Stimulated activated naive CD8-positive, alpha-beta T cell treated with anti-CD3 and anti-CD28 coated beads, Interleukin-15, amount 100 ng/mL, for 72 hours (primary cell): Measurements from ENCODE around the gene HES1.

ENCODE experiments used
- ATAC-seq: fragments of 150-1000 bp; cut with Tn5 transposase; 2 replicates; pipeline ENCODE4 v1.10.0; 2021; ENCODE audit warnings: mild to moderate bottlenecking, moderate library complexity
- DNase-seq, 2 donors: peaks; one replicate each; pipeline ENCODE4 v3.0.0; 2021 to 2022
- H3K27ac Mint-ChIP-seq, 2 donors: one replicate each; pipeline ENCODE4 v1.8.0; 2022; ENCODE audit warnings: mild to moderate bottlenecking in 2 of 2, mixed read lengths in 2 of 2, moderate library complexity in 2 of 2
- H3K27me3 Mint-ChIP-seq: one replicate; pipeline ENCODE4 v1.8.0; 2022; ENCODE audit warnings: mixed read lengths
- H3K4me1 Mint-ChIP-seq: one replicate; pipeline ENCODE4 v1.8.0; 2022; ENCODE audit warnings: mild to moderate bottlenecking, mixed read lengths
- H3K4me3 Mint-ChIP-seq, 2 donors: one replicate each; pipeline ENCODE4 v1.8.0; 2022; ENCODE audit warnings: mild to moderate bottlenecking in 2 of 2, mixed read lengths in 2 of 2, moderate library complexity in 1 of 2
- H3K9me3 Mint-ChIP-seq, 2 donors: one replicate each; pipeline ENCODE4 v1.8.0; 2022; ENCODE audit warnings: mixed read lengths in 2 of 2

HES1 gene

GRCh38 chr3:194130807-194131589 is 5.0 kb upstream of the HES1 start:
- Mint-ChIP-seq H3K9me3 (no peaks in the 10 kb centered on the region), H3K27me3 (peaks cover 77% of the 10 kb centered on the region), H3K4me1 (peaks cover 38% of the 10 kb centered on the region), H3K4me3 (no peak overlapping the region), H3K27ac (no peak overlapping the region)
- DNase-seq (no peak), ATAC-seq (no peak)

GRCh38 chr3:194132465-194133286 is 3.3 kb upstream of the HES1 start:
- Mint-ChIP-seq H3K27me3 (peaks cover 80% of the 10 kb centered on the region), H3K9me3 (no peaks in the 10 kb centered on the region), H3K27ac (no peak overlapping the region), H3K4me3 (no peak overlapping the region), H3K4me1 (peaks cover 54% of the 10 kb centered on the region)
- DNase-seq (no peak), ATAC-seq (no peak)

DNA sequence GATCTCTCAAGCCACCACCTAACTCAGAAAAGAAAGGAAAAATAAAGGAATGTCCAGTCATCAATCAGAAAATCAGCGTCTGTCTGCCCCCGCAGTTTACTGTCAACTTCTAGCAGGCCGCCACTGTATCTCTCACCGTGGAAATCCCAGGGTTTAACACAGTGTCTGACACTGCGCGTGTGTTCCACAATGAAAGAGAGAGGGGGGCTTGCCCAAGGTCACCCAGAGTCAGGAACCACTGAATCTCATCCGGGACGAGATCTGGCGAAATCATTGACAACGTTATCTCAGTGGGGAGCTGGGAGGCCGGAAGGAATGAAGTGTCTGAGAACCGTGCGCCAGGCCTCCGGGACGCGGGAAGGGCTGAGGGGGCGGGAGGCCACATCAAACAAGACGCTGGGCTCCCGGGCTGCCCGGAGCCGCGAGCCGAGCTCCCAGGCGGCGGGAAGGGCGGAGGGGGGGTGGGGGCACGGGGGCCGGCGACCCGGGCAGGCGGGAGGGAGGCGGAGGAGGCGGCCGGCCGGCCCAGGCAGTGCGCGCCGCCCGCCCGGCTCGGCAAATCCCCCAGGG is 2.2 kb upstream of the HES1 start:
- DNase-seq (peak; percentile 37 to 41), ATAC-seq (peak; percentile 16)
- H3K4me1 Mint-ChIP-seq, result peaks cover 58% of the 10 kb centered on the region
- no peak overlapping the region for H3K27ac Mint-ChIP-seq
- peak overlapping the region; percentile 53 to 78 for H3K4me3 Mint-ChIP-seq
- peaks cover 79% of the 10 kb centered on the region for H3K27me3 Mint-ChIP-seq
- H3K9me3 Mint-ChIP-seq, result no peaks in the 10 kb centered on the region

DNA sequence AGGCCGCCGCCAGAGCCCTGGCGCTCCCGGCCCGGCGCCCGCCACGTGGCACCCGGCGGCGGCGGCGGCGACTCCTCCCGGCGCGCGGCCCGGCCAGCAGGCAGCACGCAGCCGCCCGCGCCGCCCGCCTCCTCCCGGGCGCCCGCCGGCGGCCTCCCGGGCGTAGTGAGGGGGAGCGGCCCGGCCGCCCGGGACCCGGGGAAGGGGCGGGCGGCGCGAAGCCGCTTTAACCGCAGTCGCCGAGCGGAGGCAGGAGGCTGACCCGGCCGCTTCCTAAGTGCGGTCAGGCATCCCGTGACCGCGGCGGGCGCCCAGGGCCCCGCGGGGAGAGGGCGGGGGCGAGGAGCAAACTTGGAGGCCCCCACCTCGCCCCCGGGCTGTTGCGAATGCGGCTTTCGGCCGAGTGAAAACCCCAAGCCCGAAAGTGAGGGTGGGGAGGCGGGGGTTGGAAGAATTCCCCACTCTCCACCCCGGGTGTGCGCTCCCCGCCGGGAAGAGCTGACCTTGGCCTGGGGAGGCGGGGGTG is 1.7 kb upstream of the HES1 start:
- no peaks in the 10 kb centered on the region for H3K9me3 Mint-ChIP-seq
- peak; percentile 53 for ATAC-seq
- peaks cover 84% of the 10 kb centered on the region for H3K27me3 Mint-ChIP-seq
- peak overlapping the region in 1 of 2 donors; percentile 75 for H3K4me3 Mint-ChIP-seq
- peaks cover 61% of the 10 kb centered on the region for H3K4me1 Mint-ChIP-seq
- peak; percentile 60 to 76 for DNase-seq
- H3K27ac Mint-ChIP-seq, result no peak overlapping the region

GRCh38 chr3:194134757-194135515 is 1.0 kb upstream of the HES1 start:
- peaks cover 68% of the 10 kb centered on the region for H3K4me1 Mint-ChIP-seq
- peak; percentile 75 for ATAC-seq
- H3K9me3 Mint-ChIP-seq, result no peaks in the 10 kb centered on the region
- peaks cover 84% of the 10 kb centered on the region for H3K27me3 Mint-ChIP-seq
- peak overlapping the region; percentile 49 to 87 for H3K27ac Mint-ChIP-seq
- peak overlapping the region; percentile 75 to 83 for H3K4me3 Mint-ChIP-seq
- DNase-seq, result peak; percentile 85 to 90

GRCh38 chr3:194135516-194135805 is 487 bp upstream of the HES1 start:
- peaks cover 84% of the 10 kb centered on the region for H3K27me3 Mint-ChIP-seq
- H3K4me1 Mint-ChIP-seq, result peaks cover 70% of the 10 kb centered on the region
- H3K4me3 Mint-ChIP-seq, result peak overlapping the region; percentile 90 to 92
- H3K27ac Mint-ChIP-seq, result no peak overlapping the region
- H3K9me3 Mint-ChIP-seq, result no peaks in the 10 kb centered on the region
- DNase-seq (no peak), ATAC-seq (no peak)

DNA sequence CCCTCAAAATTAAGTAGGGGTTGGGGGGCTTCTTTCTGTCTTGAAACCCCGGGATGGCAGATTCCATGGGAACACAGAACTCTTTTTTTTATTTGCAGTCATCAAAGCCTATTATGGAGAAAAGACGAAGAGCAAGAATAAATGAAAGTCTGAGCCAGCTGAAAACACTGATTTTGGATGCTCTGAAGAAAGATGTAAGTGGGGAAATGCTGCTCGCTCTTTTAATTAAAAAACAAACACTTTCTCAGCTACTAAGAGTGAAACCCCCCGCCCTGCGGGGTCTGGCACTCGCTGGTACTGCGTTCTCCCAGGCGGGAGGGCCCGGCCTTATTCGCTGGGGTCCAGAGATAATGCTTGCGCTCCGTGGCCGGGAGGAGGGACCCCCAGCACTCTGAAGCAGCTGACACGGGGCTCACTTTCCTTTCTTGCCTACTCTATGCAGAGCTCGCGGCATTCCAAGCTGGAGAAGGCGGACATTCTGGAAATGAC is 615 bp downstream of the HES1 start:
- Mint-ChIP-seq H3K4me3 (peak overlapping the region; percentile 90 to 92), H3K9me3 (no peaks in the 10 kb centered on the region), H3K4me1 (peaks cover 61% of the 10 kb centered on the region), H3K27ac (no peak overlapping the region), H3K27me3 (peaks cover 78% of the 10 kb centered on the region)
- DNase-seq (peak in 1 of 2 donors; percentile 23), ATAC-seq (no peak)

DNA sequence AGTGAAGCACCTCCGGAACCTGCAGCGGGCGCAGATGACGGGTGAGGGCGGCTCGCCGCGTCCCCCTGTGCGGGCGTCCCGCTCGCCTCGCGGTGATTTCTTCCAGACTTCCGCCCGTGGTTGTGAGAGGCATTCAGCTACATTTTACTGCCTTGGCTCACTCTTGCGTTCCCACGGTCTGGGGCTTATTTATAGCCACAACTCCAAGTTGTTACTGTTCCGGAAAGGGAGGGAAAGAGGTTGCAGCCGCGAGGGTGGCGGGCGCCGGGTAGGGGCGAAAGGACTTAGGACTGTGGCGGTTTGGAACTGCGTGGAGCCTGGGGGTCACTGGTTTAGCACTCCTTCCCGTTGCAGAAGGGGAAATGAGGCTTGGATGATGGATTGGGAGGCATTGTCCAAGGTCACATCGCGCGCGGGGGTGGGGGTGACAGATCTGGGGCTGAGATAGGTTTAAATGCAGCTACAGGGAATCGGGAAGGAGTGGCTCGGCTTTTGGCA is 1.1 kb downstream of the HES1 start:
- Mint-ChIP-seq H3K4me1 (peaks cover 61% of the 10 kb centered on the region), H3K9me3 (no peaks in the 10 kb centered on the region), H3K27me3 (peaks cover 73% of the 10 kb centered on the region), H3K27ac (peak overlapping the region in 1 of 2 donors; percentile 15), H3K4me3 (peak overlapping the region; percentile 90 to 92)
- DNase-seq (peak; percentile 25 to 26), ATAC-seq (no peak)

- Mint-ChIP-seq H3K27me3 (peaks cover 65% of the 10 kb centered on the region), H3K4me3 (peak overlapping the region; percentile 90 to 92), H3K9me3 (no peaks in the 10 kb centered on the region), H3K4me1 (peaks cover 61% of the 10 kb centered on the region), H3K27ac (no peak overlapping the region)
- peak; percentile 45 to 58 for DNase-seq
- peak; percentile 13 for ATAC-seq
Observed at GRCh38 chr3:194137506-194138474, 1.8 kb downstream of the HES1 start.

DNA sequence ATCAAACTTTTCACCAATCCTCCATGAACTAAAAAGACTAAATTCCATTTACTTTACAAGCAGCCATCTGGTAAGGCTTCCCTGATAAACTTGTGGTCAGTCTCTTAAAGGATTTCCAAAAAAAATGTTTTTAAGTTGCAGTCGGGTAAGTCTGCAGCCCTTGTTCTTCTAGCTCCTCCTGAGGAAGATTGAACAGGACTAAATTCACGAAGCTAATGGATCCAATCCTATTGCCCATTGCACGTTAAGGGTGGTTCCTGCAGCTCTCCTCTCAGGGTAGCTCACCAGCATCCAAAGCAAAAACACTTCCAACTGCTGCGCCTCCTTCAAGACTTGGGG is 2.8 kb downstream of the HES1 start:
- Mint-ChIP-seq H3K27ac (no peak overlapping the region), H3K4me1 (peaks cover 56% of the 10 kb centered on the region), H3K27me3 (peaks cover 56% of the 10 kb centered on the region), H3K4me3 (no peak overlapping the region), H3K9me3 (no peaks in the 10 kb centered on the region)
- ATAC-seq, result no peak
- DNase-seq, result no peak

GRCh38 chr3:194139071-194139813 is 3.3 kb downstream of the HES1 start:
- Mint-ChIP-seq H3K4me1 (peaks cover 53% of the 10 kb centered on the region), H3K27ac (no peak overlapping the region), H3K9me3 (no peaks in the 10 kb centered on the region), H3K4me3 (no peak overlapping the region), H3K27me3 (peaks cover 53% of the 10 kb centered on the region)
- no peak for DNase-seq
- no peak for ATAC-seq

DNA sequence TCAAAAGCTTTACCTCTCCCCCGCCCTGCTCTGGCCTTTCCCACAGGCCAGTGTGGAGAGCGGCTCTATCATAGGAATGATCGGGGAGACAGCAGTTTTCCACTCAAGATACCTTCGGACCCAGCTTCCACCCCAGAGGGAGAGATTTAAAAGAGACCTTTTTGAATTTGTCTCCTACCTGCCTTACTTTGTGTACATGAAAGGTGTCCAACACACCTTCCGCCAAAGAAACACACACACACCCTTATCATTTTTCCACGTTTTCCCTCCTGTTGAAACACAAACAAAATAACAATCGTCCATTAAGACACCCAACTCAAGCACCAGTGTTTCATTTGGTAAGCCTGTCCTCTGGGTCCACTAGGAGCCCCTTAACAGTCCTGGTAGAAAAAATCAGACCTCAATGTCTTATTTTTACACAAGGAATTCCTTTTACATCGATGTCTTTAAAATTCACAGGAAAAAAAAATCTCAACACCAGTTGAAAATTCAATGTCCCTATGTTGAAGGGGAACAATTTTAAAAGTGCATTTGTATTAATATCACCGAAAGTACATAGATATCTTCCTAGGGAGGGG is 4.0 kb downstream of the HES1 start:
- Mint-ChIP-seq H3K9me3 (no peaks in the 10 kb centered on the region), H3K4me1 (peaks cover 50% of the 10 kb centered on the region), H3K27ac (no peak overlapping the region), H3K4me3 (no peak overlapping the region), H3K27me3 (peaks cover 53% of the 10 kb centered on the region)
- DNase-seq, result no peak
- ATAC-seq, result no peak
